ENCODE measurements around the gene NBAS.

DNA sequence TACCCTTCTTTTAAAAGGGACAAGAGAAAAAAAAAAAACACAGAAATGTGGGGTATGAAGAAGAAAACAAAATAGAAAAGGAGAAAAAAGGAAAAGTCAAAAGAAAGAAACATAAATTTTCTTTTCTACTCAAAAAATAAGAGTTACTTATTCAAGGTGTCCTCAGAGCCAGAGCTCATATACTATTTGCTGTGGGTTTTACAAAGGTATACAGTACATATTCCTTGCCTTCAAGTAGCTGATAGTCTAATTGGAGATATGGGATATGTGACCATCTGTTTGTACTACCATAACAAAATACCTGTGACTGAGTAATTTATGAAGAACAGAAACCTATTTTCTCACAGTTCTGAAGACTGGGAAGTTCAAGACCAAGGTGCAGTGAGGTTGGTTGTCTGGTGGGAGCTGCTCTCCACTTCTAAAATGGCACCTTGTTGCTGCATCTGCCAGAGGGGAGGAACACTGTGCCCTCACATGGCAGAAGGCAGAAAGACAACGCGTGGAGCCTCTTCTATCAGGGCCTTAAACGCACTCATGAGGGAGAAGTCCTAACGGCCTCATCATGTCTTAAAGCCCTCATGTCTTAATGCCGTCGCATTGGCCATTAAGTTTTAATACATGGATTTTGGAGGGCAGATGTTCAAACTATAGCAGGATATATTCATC, 33.9 kb downstream of the NBAS start:
- TF ChIP-seq CTCF (IDR thresholded peaks at IDR 0.05): no peak
- no peak for TF ChIP-seq EP300 (IDR thresholded peaks at IDR 0.05)
- TF ChIP-seq POLR2A (IDR thresholded peaks at IDR 0.05): no peak

Data from ovary (tissue), 3 donors.